Activated naive CD4-positive, alpha-beta T cell treated with anti-CD3 and anti-CD28 coated beads, Interleukin-2, amount 50 U/mL, for 16 hours (primary cell): Measurements from ENCODE around the gene MELTF.

Experiments
- DNase-seq: peaks from one replicate; pipeline ENCODE4 v3.0.0-alpha.2; 2020

The MELTF gene

GRCh38 chr3:197026481-197026866 lies 3.1 kb downstream of the MELTF start:
- DNase-seq: no peak

- no peak for DNase-seq
Observed at GRCh38 chr3:197025736-197026480, 3.7 kb downstream of the MELTF start.

GRCh38 chr3:197024881-197025735 lies 4.5 kb downstream of the MELTF start:
- no peak for DNase-seq

GRCh38 chr3:197023998-197024651 lies 5.5 kb downstream of the MELTF start:
- DNase-seq: no peak

GRCh38 chr3:197023241-197023997 lies 6.2 kb downstream of the MELTF start:
- DNase-seq: no peak

- no peak for DNase-seq
Observed at GRCh38 chr3:197022405-197023231, 7.0 kb downstream of the MELTF start.

- DNase-seq: no peak
Observed at GRCh38 chr3:197021729-197022404, 7.8 kb downstream of the MELTF start.

- no peak for DNase-seq
Observed at GRCh38 chr3:197021231-197021630, 8.4 kb downstream of the MELTF start.

GRCh38 chr3:197019535-197019934 lies 10.1 kb downstream of the MELTF start:
- DNase-seq: no peak

- DNase-seq: no peak
Observed at GRCh38 chr3:197019021-197019420, 10.6 kb downstream of the MELTF start.

GRCh38 chr3:197017003-197017402 lies 12.6 kb downstream of the MELTF start:
- no peak for DNase-seq

GRCh38 chr3:197015790-197016736 lies 13.6 kb downstream of the MELTF start:
- no peak for DNase-seq

GRCh38 chr3:197014942-197015575 lies 14.6 kb downstream of the MELTF start:
- no peak for DNase-seq

- no peak for DNase-seq
Observed at GRCh38 chr3:197014024-197014423, 15.6 kb downstream of the MELTF start.

GRCh38 chr3:197012540-197012883 lies 17.1 kb downstream of the MELTF start:
- no peak for DNase-seq

- DNase-seq: no peak
Observed at GRCh38 chr3:197011780-197012539, 17.7 kb downstream of the MELTF start.

GRCh38 chr3:197010556-197011351 lies 18.9 kb downstream of the MELTF start:
- DNase-seq: no peak

- no peak for DNase-seq
Observed at GRCh38 chr3:197009532-197010019, 20.0 kb downstream of the MELTF start.
